PFSK-1 (cell line): ENCODE data around the gene LIF.

Source experiments
- POLR2AphosphoS5 ChIP-seq: IDR thresholded peaks from 2 replicates; pipeline ENCODE4 v1.6.1; 2012; ENCODE audit warnings: low read depth, mild to moderate bottlenecking, control low read depth, low read length, moderate library complexity
- SIN3A ChIP-seq: IDR thresholded peaks from 2 replicates; pipeline ENCODE4 v1.6.1; 2012; ENCODE audit warnings: mild to moderate bottlenecking, low read length, moderate library complexity, borderline replicate concordance; ENCODE audit not compliant: insufficient read depth
- TAF1 ChIP-seq: IDR thresholded peaks from 2 replicates; pipeline ENCODE4 v1.6.1; 2012; ENCODE audit warnings: low read length, control low read depth, borderline replicate concordance; ENCODE audit not compliant: insufficient read depth

GRCh38 chr22:30260276-30260675, 13.7 kb upstream of the LIF start:
- TF ChIP-seq POLR2AphosphoS5: no peak
- TF ChIP-seq TAF1: no peak
- TF ChIP-seq SIN3A: no peak
